Activated CD4-positive, alpha-beta T cell treated with anti-CD3 and anti-CD28 coated beads, Interleukin-2, amount 50 U/mL, for 48 hours (primary cell): ENCODE results near the gene C19orf53.
"Not testable (repeated sequence)": the region's sequence is repeated elsewhere in the genome, so short reads cannot be mapped to it uniquely, and the experiment has no call there.

Source experiments
- DNase-seq, 2 experiments: peaks; one replicate each; pipeline ENCODE4 v3.0.0-alpha.2; 2020

Gene C19orf53

DNA sequence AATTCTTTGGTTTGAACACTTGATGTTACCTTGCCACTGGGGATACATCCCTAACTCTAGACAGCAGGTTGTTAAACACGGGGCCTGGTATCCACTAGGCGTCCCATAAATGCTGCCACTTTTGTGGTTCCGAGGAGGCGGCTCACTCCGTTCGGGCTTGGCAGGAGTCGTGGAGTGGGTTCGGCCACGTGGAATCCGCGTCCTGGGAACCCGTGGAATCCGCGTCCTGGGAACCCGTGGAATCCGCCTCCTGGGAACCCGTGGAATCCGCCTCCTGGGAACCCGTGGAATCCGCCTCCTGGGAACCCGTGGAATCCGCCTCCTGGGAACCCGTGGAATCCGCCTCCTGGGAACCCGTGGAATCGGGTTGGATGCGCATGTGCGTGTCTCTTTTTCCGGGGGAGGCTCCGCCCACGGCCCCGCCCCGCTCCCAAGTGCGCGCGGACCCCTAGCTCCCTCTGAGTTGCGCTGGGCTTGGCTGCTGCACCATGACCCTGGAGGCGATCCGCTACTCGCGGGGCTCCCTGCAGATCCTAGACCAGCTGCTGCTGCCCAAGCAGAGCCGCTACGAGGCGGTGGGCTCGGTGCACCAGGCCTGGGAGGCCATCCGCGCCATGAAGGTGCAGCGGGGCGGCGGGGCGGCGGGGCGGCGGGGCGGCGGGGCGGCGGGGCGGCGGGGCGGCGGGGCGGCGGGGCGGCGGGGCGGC lies 10.0 kb upstream of the C19orf53 start, which contains the start of gene MRI1:
MRI1 (plus strand) TSS at position 422 of the 707 bp plus-strand sequence; CDS start at position 489, 67 bp downstream.
- DNase-seq: peak; percentile 71 to 78

DNA sequence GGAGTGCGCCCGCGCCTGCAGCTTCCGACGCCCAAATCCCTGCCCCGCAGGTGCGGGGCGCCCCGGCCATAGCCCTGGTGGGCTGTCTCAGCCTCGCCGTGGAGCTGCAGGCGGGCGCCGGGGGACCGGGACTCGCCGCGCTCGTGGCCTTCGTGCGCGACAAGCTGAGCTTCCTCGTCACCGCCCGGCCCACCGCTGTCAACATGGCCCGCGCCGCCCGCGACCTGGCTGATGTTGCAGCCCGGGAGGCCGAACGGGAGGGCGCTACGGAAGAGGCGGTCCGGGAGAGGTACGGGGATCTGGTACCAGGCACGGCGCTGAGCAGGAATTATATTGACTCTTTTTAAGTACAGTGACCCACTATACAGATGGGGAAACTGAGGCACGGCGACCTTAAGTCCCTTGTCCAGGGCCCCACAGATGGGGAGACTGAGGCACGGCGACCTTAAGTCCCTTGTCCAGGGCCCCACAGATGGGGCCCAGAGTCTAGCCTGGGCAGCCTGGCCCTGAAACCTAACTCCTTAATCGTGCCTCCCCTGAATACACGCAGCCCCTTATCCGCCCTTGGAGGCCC lies 9.3 kb upstream of the C19orf53 start:
- DNase-seq: peak; percentile 47 to 52

DNA sequence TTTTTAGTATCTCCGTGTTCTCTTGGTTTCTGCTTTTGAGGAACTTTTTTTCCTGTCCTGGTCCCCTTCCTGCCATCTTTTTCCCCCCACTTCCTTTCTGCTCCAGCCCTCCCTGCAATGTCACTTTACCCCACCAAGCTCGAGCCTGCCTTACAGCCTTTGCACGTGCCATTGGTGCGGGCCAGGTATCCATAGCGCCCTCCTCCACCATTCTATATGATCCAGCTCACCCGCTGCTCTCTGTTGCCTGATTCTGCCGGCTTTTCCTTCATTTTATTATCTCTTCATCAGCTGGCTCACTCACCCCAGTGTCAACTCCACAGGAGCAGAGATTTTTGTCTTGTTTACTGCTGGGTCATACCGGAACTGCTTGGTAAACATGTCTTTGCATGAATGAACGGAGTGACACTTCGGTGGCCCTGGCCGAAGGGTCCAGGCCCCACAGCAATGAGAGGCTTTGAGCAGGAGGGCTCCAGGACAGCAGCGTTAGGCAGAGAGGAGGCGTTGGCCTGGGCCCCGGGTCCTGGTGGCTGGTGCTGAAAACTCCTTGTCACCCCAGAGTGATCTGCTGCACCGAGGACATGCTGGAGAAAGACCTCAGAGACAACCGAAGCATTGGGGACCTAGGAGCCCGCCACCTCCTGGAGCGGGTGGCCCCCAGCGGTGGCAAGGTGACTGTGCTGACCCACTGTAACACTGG lies 8.7 kb upstream of the C19orf53 start:
- no peak for DNase-seq

DNA sequence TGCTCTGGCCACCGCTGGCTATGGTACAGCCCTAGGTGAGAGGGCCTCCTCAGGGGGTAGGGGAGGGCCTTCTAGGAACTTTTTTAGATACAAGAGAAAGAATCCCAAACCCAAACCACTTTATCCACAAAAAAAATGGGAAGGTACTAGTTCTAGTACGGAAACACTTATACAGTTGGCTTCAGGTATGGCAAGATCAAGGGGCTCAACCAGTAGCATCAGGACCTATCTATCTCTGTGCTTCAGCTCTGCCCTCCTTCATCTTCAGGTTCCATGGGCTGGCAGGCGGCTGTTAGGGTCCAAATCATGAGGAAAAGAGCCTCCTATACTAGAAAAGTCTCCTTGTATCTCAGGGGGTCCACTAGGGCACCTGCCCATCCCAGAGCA lies 8.2 kb upstream of the C19orf53 start:
- DNase-seq: no peak

DNA sequence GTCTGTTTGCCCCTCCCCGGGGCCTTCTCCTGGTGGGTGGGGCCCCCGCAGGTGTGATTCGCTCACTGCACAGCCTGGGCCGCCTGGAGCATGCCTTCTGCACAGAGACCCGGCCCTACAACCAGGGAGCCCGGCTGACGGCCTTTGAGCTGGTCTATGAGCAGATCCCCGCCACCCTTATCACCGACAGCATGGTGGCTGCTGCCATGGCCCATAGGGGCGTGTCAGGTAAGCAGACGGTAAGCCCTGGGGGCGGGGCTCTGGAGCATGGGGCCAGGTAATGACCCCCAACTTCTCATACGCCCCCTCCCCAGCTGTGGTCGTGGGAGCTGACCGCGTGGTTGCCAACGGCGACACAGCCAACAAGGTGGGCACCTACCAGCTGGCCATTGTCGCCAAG lies 5.7 kb upstream of the C19orf53 start:
- DNase-seq: no peak

DNA sequence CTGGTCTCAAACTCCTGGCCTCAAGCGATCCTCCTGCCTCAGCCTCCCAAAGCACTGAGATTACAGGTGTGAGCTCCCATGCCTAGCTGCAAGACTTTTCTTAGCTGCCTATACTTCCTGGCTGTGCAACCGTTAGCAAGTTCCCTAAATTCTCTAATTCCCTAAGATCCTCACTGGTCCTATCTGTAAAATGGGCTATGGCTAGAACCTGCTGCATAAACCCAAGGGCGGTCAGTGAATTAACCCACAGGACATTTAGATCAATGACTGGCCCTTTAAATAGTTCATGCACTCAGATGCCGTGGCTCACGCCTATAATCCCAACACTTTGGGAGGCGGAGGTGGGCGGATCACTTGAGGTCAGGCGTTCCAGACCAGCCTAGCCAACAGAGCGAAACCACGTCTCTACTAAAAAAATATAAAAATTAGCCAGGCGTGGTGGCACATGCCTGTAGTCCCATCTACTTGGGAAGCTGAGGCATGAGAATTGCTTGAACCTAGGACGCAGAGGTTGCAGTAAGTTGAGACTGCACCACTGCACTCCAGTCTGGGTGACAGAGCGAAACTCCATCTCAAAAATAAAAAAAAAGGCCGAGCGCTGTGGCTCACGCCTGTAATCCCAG lies 4.1 kb upstream of the C19orf53 start:
- no peak for DNase-seq

DNA sequence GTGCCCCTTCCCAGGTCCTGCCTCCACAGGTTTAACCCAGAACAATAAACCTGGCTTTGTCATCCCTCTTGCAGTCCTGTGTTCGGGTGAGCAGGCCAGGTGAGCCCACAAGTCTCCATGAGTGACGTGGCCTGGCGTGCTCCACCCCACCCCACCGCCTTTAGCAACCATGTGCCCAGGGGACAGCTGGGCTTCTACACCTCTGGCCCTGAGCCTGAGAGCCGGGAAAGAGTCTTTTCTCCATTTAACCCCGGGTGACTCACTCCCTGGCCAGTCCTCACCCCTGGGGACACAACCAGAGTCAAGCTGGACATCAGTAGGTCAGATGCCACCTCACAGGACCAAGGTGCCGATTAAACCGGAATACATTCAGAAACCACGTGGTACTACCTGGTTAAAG lies 4.1 kb downstream of the C19orf53 start:
- DNase-seq: no peak

DNA sequence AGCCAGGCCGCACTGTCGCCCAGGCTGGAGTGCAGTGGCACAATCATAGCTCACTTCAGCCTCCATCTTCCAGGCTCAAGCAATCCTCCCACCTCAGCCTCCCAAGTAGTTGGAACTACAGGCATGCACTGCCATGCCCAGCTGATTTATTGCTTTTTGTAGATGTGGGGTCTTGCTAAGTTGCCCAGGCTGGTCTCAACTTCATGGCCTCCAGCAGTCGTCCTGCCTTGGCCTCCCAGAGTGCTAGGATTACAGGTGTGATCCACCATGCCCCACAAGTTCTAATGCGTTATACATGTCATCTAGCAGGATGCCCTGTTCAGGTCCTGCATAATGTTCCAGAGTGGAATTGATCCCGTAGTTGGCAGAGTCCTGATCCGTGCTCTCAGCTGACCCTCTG lies 4.6 kb downstream of the C19orf53 start:
- no peak for DNase-seq

DNA sequence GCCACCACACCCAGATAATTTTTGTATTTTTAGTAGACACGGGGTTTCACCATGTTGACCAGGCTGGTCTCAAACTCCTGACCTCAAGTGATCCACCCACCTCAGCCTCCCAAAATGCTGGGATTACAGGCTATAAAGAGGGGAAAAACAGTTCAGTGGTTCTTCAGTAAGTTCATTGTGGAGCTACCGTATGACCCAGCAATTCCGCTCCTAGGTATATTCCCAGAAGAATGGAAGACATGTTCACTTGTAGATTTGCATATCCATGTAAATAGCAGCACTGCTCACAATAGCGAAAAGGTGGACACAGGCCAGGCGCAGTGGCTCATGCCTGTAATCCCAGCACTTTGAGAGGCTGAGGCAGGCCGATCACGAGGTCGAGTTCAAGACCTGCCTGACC lies 5.5 kb downstream of the C19orf53 start:
- DNase-seq: not testable (repeated sequence)

DNA sequence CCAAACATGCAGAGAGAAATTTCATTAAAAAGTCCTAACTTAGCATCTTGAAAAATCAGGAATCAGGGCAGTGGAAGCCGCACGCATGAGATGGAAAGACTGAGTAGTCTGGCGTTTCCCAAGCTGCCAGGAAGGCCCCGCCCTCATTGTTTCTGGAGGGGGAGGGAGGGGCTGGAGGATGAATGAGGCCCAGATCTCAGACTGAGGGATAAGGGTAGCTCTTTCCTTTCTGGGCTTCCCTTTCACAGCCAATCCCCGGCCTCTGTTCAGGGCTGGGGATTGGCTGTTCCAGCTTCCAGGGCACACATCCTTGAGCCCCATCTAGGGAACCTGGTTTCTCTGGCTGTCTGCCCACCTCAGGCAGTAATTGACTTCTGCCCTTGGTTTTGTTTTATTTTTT lies 7.3 kb downstream of the C19orf53 start:
- DNase-seq: peak; percentile 35 to 49

DNA sequence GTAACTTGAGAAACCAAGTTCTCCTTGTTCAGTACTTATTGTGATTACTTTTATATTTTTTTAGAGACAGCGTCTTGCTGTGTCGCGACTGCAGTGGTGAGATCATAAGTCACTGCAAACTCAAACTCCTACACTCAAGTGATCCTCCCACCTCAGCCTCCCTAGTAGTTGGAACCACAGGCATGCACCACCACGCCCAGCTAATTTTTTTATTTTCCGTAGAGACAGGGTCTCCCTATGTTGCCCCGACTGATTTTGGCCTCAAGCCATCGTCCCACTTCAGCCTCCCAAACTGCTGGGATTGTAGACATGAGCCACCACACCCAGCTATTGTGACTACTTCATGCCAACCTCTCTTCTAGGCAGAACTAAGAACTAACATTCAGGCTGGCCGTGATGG lies 8.3 kb downstream of the C19orf53 start:
- no peak for DNase-seq

DNA sequence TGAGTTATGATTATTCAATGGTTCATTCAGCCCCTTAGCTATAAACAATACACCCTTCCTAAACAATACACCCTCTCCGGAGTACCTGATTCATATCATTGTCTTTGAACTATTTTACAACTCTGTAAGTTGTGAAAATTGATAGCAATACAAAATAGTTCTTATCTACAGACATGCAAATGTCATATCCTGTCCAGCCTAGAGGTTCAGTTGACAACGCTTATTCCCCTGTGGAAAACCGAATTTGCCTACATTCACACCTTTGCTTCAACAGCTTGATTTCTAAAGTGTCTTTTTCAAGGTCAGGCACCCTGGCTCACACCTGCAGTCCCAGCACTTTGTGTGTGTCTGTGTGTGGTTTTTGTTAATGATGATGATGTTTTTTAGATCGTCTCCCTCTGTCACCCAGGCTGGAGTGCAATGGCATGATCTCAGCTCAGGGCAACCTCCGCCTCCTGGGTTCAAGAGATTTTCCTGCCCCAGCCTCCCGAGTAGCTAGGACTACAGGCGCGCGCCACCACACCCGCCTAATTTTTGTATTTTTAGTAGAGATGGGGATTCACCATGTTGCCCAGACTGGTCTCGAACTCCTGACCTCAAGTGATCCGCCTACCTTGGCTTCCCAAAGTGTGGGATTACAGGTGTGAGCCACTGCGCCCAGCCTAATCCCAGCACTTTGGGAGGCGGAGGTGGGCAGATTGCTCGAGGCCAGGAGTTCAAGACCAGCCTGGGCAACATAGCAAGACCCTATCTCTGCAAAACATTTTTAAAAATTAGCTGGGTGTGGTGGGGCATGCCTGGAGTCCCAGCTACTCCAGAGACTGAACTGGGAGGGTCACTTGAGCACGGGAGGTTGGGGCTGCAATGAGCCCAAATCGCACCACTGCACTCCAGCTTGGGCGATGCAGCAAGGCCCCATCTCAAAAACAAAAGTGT lies 9.6 kb downstream of the C19orf53 start:
- DNase-seq: no peak

DNA sequence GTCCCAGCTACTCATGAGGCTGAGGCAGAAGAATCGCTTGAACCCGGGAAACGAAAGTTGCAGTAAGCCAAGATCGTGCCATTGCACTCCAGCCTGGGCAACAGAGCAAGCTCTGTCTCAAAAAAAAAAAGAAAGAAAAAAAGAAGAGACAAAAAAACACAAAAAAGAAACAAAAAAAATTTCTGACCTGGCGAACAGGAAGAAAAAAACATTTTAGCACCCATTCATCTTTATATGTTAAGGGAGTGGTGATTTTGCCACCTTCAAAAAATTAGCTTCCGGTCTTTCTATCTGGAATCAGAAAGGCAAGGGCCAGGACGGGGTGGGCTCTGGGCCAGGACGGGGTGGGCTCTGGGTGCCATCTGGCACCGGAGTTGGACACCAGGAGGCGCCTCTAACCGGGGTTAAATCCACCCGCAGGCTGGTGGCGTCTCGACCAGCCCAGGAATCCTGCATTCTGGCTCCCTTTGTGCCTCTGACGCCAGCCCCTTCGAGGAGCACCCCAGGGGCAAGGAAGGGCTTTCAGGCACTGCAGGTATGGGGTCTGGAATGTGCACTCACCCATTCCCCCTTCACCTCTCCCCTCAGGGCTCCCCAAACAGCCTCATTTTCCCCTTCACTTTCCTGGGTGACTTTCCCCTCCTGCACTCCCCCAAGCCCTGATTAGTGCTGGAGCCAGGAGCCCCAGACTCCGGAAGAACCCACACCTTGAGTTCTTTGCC lies 10.6 kb downstream of the C19orf53 start:
- peak; percentile 77 to 83 for DNase-seq

DNA sequence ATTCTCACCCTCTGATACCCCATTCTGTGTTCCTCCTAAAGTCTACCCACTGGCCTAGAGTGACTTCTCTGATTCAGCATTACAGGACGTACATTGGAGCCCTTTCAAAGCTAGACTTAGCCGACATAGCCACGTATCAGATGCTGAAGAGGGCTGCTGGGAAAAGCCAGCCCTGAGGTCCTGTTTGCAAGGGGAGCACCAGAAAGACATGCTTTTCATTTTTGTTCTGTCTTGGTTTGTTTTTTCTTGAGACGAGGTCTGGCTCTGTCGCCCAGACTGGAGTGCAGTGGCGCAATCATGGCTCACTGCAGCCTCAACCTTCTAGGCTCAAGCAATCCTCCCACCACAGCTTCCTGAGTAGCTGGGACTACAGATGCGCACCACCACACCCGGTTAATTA lies 14.7 kb downstream of the C19orf53 start:
- no peak for DNase-seq

DNA sequence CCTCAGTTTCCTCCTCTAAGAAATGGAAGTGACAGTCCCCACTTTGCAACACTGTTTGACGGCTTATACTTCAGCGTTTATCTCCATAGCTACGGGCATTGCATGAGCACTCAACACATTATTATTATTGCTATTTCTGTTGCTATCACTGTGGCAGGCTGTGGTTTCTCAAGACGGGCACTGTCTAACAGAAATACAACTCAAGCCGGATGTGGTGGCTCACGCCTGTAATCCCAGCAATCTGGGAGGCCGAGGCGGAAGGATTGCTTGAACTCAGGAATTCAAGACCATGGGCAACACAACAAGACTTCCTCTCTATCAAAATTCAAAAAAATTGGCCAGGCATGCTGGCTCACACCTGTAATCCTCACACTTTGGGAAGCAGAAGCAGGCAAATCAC lies 16.1 kb downstream of the C19orf53 start:
- DNase-seq: no peak

DNA sequence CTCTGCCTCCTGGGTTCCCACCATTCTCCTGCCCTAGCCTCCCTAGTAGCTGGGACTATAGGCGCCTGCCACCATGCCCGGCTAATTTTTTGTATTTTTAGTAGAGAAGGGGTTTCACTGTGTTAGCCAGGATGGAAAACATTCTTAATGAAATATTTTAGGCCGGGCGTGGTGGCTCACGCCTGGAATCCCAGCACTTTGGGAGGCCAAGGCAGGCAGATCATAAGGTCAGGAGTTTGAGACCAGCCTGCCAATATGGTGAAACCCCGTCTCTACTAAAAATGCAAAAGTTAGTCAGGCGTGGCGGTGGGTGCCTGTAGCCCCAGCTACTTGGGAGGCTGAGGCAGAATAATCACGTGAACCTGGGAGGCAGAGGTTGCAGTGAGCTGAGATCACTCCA lies 19.1 kb downstream of the C19orf53 start:
- DNase-seq: not testable (repeated sequence)

DNA sequence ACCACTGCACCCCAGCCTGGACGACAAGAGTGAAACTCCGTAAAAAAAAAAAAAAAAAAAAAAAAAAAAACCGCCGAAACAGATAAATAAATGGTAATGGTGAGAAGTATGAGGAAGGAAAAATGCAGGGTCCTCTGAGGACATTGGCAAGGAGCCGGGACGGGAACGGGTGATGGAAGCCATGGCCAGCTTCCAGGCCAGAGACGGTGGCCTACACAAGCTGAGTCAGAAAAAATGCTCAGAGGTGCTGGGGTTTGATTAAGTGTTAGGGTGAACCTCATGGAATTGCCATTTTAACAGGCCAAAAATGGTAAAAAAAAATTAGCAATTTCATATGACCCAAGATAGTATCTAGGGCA lies 20.1 kb downstream of the C19orf53 start:
- DNase-seq: no peak

DNA sequence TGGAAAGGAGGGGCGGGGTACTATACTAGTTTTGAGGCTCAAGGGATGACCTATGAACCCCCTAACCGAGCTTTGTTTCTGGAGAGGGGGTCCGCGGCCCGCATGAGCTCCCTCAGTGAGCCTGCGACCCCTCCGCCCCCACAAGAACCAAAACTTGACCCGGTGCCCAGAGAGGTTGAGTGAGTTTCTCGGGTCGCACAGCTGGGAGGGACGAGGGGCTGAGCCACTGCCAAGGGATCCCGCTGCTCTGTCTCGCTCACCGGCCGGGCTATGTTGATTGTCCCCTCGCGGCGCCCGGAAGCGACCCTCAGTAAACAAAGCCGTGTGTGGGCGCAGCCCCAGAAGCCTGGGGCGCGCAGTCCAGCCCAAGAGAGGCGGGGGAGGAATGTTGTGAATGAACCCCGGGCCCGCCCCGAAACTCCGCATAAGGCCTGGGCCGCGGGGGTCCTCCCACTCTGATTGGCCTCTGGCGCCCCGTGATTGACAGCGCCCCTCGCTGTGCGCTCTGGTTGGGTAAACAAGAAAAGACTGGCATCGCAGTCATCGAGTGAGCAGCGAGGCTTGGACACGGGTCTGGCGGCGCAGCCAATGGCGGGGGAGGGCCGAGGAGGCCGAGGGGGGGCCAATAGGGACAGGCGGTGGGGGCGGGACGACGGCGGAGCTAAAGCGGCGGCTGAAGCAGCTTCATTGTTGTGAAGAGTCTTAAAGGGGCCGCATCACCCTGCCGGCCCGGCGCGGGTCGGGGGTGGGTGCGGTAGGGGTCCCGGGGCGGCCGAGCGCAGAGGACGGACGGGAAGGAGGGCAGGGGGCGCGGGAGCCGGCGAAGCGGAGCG lies 20.7 kb downstream of the C19orf53 start, which contains the start of gene ZSWIM4:
ZSWIM4 (plus strand) TSS at position 687 of the 833 bp plus-strand sequence. CDS start 206 bp downstream, outside the sequence.
- peak; percentile 96 to 97 for DNase-seq

DNA sequence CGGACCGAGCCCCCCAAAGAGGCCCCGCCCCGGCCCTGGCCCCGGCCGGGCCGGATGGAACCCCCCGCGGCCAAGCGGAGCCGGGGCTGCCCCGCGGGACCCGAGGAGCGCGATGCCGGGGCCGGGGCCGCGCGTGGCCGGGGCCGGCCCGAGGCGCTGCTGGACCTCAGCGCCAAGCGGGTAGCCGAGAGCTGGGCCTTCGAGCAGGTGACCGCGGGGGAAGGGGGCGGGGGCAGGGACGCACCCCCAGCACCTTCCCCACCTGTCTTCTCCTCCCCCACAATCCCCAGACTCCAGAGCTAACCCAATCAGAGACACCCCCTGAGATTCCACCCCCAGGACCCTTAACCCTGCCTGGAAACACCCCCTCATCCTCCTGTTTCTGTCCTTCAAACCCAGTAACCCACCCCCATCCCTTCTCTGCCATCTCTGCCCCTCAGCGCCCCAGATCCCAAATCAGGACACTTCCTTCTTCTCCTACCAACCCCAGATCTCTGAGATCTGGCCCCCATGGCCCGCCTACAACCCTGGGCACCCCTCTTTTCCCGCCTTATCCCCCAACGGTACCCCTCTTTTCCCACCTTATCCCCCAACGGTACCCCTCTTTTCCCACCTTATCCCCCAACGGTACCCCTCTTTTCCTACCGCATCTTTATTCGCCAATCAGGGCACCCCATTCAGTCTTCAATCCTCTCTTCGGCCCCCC lies 21.5 kb downstream of the C19orf53 start:
- no peak for DNase-seq
